Erythroblast (primary cell): ENCODE data around the gene KCTD7.

Source experiments
- GATA1 ChIP-seq: IDR thresholded peaks from 2 replicates; pipeline ENCODE4 v1.6.1; 2011; ENCODE audit warnings: low read depth, mild to moderate bottlenecking, control low read depth, low read length, moderate library complexity
- POLR2A ChIP-seq: IDR thresholded peaks from 2 replicates; pipeline ENCODE4 v1.6.1; 2011; ENCODE audit warnings: mild to moderate bottlenecking, low read length

- TF ChIP-seq POLR2A (no peak), GATA1 (no peak)
Measured at GRCh38 chr7:66586181-66586580, 42.5 kb upstream of the KCTD7 start.
